Hepatocyte (in vitro differentiated cells): ENCODE results near the gene ADAMTSL5.
"Not testable (repeated sequence)": the region's sequence is repeated elsewhere in the genome, so short reads cannot be mapped to it uniquely, and the experiment has no call there.

Source experiments
- CTCF ChIP-seq: fragments of 200-600 bp; sonication (generic); IDR thresholded peaks from 2 replicates; pipeline ENCODE4 v1.5.1; 2016; ENCODE audit warnings: antibody characterized with exemption, mild to moderate bottlenecking; ENCODE audit not compliant: poor library complexity
- EZH2phosphoT487 ChIP-seq: fragments of 200-600 bp; sonication (generic); IDR thresholded peaks from one replicate; pipeline ENCODE4 v1.6.1; 2018; ENCODE audit warnings: antibody characterized with exemption, mild to moderate bottlenecking, low read depth, moderate library complexity; ENCODE audit not compliant: unreplicated experiment, severe bottlenecking

DNA sequence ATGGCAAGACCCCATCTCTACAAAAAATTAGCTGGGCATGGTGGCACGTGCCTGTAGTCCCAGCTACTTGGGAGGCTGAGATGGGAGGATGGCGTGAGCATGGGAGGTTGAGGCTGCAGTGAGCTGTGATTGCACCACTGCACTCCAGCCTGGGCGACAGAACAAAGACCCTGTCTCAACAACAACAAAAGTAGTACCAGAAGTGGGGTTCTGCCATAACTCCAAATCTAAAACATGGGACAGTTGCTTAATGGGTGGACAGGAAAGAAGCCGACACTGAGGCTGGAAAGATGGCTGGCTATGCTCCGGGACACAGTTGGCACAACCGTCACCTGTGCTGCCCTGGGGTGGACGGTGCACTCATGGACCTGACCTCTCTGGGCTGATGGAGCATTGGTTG is 22.9 kb upstream of the ADAMTSL5 start:
- TF ChIP-seq CTCF, EZH2phosphoT487: not testable (repeated sequence)
